GM19324 (cell line): ENCODE results near the gene IMP3.
"Not testable (repeated sequence)": the region's sequence is repeated elsewhere in the genome, so short reads cannot be mapped to it uniquely, and the experiment has no call there.

Source experiments
- ATAC-seq: cut with Tn5 transposase; IDR thresholded peaks from one replicate; pipeline ENCODE4 v1.9.1; 2021; ENCODE audit warnings: mild to moderate bottlenecking, moderate library complexity; ENCODE audit not compliant: unreplicated experiment, low FRiP score

Gene IMP3, protein sequence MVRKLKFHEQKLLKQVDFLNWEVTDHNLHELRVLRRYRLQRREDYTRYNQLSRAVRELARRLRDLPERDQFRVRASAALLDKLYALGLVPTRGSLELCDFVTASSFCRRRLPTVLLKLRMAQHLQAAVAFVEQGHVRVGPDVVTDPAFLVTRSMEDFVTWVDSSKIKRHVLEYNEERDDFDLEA

DNA sequence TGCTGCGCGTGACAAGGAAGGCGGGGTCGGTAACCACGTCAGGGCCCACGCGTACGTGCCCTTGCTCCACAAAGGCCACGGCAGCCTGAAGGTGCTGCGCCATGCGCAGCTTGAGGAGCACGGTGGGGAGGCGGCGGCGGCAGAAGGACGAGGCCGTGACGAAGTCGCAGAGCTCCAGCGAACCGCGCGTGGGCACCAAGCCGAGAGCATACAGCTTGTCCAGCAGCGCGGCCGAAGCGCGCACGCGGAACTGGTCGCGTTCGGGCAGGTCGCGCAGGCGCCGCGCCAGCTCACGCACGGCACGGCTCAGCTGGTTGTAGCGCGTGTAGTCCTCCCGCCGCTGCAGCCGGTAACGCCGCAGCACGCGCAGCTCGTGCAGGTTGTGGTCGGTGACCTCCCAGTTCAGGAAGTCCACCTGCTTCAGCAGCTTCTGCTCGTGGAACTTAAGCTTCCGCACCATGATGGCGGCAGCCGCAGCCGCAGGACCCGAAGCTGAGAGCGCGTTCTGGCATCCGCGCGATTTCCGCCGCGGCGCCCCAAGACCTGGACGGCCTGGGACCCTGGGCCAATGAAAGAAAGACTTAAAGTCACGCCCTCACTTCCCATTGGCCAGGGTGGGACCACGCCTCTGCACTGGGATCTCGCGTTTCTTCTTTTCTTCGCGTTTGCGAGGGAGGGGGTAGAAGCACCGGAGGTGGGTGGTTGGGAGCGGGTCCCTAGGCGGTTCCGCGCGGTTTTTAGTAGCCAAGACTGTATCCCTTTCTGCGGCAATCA lies at the start of gene IMP3:
IMP3 (minus strand) TSS at position 516 of the 774 bp plus-strand sequence; CDS start at position 460, 56 bp downstream.
- ATAC-seq = peak; percentile 95

DNA sequence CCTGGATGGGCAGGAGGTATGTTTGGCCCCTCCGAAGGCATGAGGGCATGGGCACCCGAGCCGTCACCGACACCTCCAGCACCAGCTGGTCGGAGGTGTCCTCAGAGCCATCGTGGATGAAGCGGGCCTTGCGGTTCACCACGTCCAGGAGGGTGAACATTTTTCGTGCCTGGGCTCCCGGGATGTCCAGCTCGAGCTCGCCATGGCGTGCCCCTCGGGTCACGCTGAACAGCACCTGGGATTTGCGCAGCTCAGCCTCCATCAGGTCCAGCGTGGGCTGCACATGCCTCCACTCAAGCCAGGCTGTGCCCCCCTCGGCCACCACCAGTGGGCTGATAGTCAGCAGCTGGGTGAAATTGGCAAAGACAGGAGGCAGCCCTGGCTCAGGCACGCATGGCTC lies 49.4 kb upstream of the IMP3 start:
- ATAC-seq = not testable (repeated sequence)

DNA sequence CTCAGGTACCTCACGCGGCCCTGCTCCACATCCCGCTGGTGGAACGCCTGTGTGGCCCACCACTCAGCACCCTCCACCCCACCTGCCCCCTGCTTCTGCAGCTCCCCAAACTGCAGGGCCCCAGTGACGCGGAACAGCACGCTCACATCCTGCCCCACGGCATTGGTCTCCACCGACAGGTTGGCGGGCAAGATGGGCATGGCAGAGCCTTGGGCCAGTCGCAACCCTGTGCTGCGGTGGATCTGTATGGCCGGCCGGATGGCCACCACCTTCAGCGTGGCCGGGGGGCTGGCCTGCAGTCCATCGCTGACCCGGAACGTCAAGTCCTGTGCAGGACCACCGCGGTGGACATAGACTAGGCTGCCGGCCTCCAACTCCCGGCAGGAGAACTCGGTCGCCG lies 48.8 kb upstream of the IMP3 start:
- ATAC-seq = no peak

DNA sequence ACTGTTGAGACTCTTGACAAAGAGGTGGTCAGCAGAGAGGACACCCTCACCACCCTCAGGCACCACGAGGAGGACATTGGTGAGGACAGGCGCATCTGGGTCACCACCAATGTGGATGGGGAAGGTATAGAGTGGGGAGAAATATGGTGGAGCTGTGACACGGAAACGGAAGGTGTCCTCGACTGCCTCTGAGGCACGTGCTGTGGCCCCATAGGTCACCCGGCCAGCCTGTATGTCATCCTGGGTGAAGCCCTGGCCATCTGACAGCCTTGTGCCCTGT lies 48.2 kb upstream of the IMP3 start:
- ATAC-seq = no peak

DNA sequence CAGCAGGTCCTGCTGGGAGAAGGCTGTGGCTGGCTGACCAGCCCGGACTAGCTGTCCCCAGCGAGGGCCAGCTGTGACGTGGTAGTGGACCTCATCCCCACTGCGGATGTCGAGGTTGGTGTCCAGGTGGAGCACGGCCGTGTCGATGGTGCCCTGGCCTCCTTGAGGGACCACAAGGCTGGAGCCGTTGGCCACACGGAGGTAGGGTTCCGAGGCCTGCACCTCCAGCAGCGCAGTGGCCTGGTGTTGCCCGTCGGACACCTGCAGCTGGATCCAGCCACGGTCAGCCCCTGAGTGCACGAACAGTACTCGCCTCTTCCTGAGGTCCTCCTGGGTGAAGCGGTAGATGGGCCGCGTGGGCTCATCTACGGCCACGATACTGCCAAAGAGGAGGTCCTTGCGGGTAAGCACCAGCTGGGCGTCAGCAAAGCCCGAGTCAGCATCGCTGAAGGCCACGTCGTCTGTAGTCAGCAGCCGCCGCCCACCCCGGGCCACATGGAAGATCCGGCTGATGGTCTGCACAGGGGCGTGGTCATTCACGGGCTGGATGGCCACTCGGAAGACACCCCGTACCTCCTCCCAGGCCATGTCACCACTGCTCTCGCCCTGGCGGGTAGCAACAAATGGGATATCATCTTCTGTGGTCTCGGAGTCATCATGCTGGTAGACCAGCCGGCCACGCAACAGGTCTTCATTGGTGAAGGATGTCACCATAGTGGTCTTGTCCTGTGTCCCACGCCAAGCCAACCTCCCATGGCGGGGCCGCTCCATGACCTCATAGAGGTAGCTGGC lies 47.7 kb upstream of the IMP3 start:
- no peak for ATAC-seq

DNA sequence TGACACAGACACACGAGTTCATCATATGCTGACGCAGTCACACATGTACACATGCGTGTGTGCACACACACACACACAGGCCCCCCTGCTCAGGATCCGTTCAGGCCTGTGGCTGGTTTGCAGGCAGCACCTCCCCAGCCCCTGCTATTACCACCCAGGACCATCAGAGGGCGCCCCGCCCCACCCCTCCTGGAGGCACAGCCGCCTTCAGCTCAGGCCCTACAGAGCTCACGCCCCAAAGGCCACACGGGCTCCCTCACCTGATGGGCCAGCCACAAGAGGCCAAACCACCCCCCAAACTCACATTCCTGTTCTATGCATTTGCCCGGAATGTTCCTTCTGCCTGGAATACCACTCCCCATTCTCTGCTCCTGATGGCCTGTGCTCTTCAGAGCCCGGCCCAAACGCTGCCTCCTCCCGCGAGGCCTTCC lies 46.2 kb upstream of the IMP3 start:
- ATAC-seq = not testable (repeated sequence)

DNA sequence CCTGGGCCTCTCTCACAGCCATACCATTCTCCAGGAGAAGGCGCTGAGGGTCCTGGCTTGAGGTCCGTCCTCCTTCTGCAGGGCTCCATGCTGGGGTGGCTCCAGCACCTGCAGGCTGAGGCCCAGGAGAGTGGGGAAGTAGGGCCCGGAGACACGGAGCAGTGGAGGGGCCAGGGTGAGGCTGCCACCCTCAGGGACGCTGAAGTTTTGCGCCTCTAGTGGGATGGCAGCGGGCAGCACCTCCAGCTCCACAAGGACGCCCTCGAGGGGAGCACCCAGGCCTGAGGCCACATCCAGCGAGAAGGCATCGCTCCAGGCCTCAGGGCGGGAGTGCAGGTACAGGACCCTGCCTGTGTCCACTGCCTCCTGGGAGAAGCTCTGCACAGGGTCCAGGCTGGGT lies 45.2 kb upstream of the IMP3 start:
- ATAC-seq = no peak

DNA sequence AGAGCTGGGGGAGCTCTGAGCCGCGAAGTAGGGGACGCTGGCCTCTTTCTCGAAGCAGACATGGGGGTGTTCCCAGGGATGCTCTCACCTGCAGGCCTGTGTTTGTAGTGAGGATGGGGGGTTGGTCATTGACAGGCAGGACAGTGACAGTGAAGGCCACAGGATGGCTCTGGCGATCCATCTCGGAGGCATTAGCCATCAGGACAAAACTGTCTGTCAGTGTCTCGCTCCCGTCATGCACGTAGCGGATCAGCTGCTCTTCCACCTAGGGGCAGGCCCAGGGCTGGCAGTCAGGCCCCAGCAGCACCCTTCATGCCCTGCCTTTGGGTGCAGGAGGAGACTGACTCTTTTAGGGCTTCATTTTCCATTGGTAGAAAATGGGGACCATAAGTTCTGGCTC lies 44.6 kb upstream of the IMP3 start:
- no peak for ATAC-seq

DNA sequence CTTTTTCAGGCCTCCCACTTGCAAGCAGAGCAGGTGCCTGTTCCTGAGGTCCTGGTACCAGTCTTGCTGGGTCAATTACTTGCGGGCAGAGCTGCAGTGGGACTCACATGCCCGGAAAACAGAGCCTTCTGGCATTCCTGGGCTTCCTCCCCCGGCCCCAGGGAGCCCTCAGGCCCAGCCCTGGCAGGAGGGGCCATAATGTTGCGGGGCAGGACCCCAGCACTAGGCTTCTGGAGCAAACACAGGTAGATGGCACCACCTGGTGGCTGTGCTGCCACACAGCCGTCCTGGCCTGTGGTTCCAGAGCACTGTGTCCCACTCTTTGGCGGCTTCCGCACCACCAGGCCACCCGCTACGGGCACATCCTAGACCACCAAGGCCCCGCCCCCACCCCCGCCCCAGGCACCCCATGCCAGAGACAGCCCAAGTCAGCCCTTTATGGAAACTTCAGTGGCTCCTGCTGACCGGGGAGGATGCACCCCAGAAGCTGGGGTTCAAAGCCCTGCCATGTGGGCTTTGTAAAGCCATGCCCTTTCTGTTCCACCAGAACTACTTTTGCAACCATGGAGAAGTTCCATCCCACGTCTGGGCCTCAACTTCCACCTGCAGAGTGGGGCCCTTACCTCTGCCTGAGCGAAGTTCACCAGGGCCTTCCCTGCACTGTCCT lies 43.8 kb upstream of the IMP3 start:
- not testable (repeated sequence) for ATAC-seq

DNA sequence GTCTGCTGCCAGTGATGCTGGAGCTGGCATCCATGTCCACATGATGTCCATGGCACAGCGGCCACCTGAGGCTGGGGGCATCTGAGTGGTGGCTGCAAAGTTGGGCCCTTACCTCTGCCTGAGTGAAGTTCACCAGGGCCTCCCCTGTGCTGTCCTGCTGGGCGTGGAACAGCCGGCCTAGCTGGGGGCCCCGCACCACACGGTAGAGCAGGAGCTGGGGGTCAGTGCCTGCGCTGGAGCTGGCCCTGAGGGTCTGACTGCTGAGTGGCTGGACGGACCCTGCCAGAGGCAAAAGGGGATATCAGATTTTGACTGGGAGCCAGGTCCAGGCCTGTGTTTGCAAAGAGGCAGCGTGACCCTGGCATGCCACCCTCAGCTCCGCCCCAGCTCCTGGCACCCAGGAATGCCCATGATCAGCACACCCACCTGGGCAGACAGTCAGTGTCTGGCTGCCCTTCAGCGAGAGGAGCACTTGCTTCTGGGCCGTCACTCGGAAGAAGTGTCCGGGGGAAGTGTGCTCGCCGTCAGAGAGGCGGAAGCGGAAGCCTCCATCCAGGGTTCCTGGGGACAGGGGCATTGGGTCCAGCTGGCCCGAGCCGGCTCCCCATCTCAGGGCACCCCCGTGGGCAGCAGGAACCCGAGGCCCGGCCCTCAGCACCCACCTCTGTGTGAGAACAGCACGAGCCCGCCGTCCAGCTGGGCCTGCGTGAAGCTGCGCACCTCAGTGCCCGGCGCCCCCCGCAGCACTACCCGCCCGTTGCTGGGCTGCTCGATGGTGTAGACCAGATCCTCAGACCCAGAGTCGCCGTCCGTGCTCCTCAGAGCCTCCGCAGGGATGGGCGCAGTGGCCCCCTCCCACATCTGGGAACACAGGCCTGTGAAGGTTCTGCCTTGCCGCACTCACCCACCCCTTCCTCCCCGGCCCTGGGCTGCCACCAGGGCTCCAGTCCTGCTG lies 42.4 kb upstream of the IMP3 start:
- no peak for ATAC-seq

DNA sequence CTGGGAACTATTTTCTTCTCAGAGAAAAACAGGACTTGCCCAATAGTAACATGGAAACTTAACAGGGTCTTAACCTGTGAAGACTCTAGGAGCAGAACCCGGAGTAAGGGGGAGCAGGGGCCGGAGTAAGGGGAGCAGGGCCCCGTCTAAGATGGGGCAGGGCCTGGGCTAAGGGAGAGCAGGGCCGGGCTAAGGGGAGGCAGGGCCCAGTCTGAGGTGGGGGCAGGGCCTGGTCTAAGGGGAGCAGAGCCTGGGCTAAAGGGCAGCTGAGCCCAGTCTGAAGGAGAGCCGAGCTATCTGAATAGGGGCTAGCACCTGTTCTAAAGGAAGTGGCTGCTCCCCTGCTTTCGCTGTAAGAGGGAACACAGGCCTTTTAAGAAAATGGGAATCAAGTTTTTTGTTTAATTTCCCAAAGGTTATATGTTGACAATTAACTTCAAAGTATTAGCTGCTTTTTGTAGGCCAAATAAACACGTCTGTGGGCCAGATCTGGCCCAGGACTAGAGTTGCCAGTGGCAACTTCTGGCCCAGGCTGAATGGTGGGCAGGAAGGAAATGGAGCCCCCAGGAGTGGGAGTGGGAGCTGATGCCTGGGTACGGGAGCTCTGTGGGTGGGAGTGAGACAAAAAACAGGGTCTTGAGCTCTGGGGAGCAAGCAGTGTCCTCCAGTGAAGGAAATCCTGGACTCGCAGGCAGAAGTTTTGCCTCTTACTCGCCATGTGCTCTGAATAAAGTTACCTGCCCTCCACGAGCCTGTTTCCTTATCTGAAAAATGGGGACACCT lies 40.2 kb upstream of the IMP3 start:
- ATAC-seq = no peak

DNA sequence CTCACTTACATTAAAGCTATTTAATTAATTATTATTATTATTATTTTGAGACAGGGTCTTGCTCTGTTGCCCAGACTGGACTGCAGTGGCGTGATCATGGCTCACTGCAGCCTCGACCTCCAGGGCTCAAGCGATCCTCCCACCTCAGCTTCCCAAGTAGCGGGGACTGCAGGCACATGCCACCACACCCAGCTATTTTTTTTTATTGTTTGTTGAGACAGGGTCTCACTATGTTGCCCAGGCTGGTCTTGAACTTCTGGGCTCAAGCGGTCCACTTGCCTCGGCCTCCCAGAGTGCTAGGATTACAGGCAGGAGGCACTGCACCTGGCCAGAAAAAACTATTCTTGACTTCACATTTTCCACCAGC lies 38.3 kb upstream of the IMP3 start:
- not testable (repeated sequence) for ATAC-seq

DNA sequence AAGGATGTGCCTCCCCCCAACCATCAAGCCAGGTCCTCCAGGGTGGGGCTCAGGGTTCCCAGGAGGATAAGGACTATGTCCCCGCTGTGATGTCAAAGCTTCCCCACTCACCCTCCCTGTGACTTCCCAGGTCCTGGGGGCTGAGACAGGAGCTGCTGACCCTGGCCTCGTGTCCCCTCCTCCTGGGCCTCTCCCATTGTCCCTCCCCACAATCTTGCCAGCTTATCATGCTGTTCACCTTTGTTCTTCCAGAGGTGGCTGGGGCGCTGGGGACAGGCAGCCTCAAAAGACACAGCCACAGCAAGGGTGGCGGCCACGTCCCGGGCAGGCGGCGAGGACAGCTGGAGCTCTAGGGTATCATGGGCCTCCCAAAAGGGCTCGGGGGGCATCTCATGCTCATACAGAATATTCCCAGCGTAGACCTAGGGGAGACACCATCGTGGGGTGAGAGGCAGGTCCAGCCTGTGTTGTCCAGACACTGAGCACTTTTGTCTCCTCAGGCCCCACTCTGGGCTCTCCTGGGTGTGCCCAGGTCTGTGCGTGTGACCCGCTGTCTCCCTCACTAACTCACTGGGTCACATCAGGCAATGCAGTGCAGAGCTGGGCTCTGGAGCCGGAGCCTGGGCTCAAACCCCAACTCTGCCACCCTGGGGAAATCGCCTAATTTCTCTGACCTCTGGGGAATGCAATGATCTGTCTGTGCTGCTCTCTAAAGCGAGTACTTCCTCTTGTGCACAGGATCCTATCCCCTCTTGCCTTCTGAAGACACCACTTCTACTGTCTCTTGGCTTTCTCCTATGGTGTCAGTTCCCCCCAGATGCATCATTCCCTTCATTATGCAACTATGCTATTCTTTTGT lies 37.7 kb upstream of the IMP3 start:
- no peak for ATAC-seq

DNA sequence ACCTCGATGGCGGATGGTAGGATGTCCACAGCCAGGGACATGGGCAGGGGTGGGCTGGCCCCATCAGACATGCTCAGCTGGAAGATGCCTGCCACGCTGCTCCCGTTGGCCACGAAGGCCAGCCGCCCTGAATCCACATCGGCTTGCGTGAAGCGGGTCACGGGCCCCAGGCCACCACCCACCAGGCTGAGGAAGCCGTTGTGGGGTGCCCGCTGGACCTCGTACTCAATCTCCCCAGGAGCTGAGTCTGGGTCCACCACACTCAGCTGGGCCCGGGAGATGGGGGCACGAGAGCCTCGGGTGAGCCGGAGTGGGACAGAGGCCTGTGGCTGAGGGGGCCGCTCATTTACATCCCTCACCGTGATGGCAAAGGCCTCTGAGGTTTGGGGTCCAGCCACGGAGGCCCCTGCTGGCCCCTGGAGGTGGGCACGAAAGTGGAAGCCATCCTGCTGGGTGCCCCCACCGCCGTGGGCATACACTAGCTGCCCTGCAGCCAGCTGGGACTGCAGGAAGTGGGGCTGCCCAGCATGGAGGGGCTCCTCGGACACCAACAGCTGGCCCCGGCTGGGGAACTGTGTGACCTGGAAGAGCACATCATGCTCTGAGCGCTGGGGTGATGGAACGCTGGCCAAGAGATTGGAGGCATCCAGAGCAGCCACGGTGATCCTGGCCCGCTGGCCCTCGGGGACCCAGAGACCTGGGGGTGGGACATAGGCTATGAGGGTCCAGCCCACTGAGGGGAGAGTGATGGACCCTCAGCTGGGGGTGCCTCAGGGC lies 36.9 kb upstream of the IMP3 start:
- no peak for ATAC-seq

DNA sequence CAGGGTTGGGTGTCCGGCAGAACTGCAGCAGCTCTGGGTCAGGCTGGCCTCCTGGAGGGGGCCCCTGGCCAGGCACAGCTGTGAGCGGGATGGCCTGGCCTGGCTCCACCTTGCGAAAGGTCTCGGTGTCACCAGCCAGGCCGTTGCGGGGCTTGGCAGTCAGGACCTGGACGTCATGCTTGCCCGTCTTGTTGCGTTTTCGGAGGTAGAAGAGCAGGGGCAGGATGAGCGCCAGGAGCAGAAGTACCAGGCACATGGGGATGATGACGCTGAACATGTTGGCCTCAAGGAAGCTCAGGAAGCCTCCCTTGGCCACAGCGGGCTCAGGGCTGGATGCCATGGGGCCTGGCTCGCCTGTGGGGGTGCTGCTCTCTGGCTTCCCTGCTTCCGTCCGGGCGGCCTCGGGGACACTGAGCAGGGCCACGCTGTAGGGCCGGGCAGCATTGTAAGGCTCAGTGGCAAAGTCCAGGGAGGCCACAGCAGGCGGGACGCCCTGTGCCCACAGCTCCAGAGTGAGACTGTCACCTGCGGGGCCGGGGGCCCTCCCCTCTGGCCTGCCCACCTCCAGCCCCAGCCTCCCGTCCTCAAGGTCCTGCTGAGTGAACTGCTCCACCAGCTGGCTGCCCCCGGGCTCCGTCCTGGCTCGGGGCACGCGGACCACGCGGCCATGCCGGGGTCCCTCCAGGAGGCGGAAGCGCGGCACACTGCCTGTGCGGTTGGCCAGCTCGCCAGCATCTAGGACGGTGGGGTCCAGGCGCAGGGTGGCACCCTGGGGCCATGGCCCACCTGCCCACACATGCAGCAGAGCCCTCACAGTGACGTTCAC lies 35.8 kb upstream of the IMP3 start:
- no peak for ATAC-seq

DNA sequence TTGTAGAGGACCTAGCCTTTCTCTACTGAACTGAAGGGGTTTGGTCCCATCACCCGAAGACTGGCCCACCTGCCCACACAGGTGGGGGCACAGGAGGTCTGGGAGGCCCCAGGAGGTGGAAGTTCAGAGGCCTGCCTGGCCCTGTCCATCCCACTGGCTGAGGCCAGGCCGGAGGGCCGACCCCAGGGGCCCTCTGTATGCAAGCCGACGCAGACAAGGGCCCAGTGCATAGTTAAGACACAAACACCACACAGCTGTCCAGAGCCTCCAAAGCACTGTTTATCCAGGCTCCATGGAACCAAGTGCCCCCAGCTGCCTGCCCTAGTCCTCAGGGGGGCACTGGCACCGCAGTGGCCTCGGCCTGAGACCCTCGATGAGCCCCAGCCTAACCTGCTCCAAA lies 34.3 kb upstream of the IMP3 start:
- ATAC-seq = no peak
